Stimulated activated CD4-positive, alpha-beta T cell treated with anti-CD3 and anti-CD28 coated beads, TNF-alpha, amount 100 ng/mL, for 48 hours (primary cell): ENCODE data around the gene KPNB1.

Experiments
- DNase-seq, 3 donors: peaks; one replicate each; pipeline ENCODE4 v3.0.0-alpha.2; 2020; ENCODE audit warnings: low read depth in 3 of 3

The KPNB1 gene

DNA sequence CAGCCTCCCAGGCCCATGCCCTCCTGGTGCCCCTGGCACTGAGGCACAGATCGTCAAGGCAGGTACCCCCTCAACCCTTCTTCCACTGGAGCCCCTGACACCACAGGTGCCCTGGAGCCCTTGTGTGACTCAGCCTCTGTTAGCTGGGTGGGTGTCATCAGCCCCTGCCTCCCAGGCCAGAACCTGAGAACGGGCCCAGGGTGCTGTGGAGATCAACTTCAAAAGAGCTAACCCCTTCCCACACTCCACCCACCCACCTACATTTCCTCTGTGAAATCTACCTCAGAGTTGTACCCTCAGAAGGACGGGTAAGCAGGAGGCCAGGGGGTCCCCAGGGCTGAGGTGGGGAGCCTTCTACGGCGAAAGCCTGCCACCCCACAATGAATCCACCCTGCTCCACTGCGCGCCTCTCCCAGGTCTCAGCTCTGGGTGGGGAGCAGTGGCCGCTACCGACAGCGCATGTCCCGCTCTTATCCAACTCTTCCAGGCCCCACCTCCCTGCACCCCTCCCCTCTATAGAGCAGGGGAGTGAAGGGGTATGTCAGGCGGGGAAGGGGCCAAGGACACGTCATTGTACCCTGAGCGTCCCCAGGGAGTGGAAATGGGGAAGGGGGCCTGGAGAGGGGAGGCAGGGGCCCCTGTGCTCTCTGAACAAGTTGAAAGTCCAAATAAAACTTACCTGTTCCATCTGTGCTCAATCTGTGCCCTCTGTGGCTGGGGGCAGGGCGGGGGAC, 61.8 kb downstream of the KPNB1 start:
- DNase-seq, result no peak

DNA sequence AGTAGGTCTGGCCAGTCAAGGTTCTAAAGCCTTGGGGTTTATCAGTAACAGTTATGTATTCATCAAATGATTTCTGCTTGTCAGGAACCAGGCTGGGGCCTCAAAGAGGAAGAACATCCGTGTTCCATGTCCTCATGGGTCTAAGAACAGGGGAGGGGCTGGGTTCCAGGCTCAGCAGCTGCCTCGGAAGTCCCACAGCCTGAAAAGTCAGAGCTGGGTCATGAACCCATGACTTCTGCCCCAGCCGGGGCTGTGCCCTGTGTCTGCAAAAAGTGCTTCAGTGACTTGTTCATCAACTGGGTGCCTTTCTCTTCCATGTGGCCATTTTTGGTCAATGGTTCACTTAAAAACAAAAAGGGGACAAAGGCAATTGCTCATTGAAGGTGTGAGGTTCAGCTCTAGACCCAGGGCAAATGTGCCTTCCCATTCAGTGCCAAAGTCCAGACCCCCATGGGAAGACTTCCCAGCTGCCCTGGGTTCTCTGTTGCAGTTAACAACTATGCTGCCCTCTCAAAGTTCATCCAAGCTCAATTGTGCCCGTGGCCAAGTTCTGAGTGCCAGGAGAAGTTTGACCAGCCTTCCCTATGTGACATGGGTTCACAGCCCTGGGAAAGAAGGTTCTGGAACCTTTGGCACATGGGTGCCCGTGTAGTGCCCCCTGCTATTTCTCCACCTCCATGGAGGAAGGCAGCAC, 62.8 kb downstream of the KPNB1 start:
- no peak for DNase-seq

DNA sequence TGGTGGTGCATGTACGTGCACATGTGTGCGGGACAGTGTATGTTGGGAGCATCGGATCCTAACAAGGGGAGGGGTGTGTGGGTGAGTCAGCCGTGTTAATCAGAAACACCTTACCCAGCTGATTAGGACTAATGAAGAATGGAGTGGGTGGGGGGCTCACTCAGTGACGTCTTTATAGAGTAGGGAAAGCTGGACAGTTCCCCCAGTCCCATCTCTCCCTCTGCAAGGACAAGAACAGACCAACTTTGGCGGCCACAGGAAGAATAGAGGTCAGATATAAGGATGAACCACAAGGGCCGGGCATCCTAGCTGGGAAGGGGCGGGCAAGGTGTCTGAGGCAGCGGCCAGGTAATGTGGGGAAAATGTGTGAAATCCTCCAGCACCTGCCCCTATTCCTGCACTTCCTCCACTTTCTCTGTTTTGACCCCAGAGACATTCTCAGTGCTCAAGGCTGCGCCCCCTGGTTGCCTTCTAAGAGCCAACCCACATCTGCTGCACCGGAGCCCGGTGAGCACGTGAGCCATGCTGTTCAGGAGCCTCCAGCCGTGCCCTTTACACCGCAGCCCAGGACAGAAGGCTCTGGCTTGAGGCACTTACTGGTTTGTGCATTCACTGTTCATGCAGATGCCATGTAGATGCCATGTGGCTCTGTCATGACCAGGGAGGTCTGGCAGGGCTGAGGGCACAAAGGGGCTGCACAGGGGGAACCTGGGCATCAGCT, 64.4 kb downstream of the KPNB1 start:
- no peak for DNase-seq

DNA sequence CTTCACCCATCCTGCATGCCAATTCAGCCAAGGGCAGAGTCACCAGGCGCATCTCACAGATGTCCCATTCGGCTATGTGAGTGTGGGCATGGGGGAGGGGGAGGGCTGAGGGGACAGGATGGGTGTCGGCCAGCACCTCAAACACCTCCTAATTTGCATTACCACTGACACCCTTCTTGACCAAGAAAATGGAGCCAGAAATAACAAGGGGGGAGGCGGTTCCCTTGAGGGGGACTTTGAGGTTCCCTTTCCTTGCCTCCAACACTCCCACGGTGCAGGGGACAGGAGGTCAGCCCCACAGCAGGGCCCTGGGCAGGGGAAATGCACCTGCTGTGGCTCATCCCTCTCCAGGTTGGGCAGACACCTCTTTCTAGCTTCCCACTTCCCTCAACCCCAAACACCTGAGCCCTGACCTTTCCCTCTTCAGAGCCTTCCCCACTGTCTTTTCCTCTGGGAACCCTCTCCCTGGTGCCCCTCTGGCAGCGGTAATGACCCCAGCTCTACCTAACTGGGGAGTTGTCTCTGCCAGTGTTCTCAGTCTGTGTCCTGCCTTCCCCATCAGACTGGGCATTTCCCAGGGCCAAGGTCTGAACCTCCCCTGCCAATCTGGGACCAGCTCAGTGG, 65.2 kb downstream of the KPNB1 start:
- DNase-seq, result no peak

DNA sequence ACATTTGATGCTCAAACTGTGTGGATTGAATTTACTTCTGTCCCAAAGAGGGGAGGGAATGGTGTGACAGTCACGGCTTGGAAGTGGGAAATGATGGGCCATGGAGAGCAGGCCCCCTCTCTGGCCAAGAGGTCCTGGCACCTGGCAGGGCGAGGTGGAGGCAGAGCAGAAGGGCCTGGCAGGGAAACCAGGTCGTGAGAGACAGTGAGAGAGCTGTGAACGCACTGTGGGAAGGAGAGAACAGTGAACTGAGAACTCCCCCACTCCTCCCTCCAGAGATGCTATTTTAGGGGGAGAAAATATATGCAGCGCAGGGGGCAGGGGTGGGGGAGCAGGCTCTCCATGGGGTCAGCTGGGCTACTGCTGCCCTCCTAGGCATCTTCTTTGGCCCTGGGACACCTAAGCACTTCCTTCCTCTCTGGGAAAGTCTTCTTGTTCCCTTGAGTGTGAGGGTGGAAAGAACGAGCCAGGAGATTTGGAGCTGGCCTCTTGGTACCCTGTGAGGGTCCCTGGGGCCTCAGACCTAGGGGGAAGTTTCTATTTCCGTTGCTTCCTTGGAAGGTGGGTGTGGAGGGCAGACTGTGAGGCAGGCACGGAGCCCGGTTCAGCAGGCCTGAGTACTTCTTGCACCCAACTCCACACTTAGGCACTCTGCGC, 66.1 kb downstream of the KPNB1 start:
- DNase-seq, result no peak

DNA sequence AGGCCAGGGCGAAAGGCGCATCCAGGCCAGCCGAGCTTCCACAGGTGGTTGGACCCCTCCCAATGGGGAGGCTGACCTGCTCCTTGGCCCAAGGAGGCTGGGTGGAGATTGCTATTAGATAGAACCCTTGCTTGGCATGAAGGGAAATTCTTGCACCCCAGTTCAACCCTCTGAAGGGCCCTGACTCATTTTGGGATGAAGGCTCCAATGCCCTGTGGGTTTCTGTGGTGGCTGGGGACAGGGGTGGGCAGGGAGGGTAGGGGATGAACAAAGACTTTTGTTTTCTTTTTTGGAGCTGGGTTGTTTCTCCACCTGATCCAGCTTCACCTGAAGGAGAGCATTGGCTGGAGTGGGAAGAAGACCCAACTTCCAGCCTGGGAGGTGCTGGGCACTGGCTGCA, 66.7 kb downstream of the KPNB1 start:
- DNase-seq, result no peak

DNA sequence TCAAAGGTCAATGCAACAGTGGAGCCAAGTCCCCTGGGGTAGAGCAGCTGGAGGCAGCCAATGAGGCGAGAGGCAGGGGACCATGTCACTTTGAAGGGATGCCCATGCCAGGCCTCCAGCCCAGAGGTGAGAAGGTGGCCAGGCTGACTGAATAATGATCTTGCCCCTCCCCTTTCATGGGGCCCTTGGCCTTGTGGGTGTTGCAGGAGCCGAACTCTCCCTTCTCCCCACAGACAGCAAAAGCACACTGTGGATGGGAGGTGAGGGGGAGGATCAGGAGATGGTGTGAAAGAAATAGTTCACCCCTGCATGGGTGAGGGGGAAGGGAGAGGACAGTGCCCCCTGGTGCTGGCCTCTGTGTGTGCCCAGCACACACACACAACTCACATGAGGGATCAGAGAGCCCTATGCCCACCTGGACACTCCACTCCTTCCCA, 67.6 kb downstream of the KPNB1 start:
- DNase-seq, result no peak

DNA sequence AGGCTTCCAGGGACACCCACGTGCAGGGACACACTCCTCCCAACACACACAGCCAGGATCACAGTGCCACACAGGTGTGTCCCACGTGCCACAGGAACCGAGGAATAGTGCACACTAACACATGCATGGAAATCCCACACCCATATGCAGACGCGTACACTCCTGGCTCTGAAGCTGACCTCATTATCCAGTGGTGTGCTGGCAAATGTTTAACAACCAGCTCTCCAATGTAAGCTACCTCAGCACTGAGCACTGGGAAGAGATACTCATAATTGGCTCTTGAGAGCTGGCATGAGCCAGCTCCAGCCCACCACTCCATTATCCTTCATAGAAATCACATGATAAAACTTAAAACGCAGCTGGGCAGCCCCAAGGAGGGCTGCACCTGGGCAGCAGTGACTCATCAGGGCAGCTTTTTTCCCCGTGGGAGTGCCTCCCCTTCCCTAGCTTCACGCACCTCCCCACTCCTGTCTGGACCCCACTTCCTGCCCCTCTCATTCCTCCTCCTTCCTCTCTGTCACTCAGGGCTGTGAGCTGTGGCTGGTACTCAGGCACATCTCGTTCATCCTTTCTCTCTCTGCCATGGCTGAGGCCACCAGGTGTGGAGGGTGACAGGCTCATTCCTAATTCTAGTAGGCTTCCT, 68.4 kb downstream of the KPNB1 start:
- DNase-seq, result no peak

DNA sequence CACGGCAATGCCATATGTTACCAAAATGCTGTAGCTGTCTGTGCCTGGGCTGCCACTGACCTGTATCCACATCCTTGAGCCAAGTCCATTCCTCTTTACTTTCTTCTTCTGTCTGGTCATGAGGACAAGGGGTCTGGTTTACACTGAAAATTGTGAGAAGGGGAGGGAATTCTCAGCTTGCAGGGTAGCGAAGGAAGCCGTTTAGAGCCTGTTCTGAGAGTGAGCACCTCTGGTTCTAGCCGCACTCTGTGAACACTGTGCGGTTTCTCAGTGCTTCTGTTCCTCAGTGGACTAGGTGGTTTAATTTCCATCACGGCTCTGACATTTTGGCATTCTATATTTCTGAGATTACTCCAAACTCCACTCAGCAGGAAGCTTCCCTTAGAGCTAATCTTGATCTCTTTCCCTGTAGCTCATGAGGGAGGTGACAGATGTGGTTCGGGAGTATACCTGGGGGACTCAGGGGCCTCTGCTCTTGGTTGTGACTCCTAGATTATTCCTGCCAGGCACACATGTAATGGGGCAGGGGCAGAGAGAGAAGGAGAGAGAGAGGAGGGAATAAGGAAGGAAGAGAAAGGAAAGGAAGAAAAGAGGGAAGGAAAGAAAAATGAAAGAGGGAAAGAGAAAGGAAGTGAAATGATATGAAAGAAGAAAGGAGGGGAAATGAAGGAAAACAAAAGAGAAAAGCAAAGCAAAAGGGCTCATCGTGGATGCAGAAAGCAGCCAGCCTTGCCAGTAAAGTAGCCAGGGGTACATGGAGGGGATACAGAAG, 69.1 kb downstream of the KPNB1 start:
- no peak for DNase-seq

DNA sequence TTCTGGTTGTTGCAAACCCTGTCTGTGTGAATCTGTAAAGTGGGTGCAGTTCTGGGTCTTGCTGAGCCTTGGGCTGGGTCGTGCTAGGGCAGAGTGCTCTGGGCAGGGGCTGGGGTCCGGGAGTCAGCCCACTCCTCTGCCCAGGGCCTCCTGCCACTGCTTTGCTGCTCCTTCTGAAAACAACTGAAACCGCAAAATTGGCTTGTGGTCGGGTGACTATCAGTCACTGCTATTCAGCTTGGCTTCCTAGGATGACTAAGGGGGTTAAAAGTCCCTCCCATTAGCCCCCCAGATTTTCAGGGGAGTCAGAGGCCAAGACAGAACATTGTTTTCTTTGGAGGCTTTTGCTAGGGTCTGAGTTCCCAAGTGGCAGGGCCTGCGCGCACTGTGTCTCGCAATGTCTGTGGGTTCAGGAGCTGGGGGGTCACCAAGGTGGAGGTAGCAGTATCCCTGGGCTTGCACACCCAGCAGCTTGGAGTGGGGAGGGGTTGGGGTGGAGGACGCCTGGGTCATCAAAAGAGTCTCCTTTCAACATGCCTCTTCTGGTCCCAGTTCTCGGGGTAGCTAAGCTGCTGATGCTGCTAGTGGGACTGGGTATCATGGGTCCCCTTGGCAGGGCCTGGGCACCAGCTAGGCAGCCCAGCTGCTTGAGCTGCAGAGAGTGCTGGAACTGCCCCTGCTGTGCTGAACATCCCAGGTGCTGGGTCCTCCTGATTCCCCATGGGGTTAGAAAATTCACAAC, 69.9 kb downstream of the KPNB1 start:
- DNase-seq, result peak; percentile 62 to 81 (median 68)

DNA sequence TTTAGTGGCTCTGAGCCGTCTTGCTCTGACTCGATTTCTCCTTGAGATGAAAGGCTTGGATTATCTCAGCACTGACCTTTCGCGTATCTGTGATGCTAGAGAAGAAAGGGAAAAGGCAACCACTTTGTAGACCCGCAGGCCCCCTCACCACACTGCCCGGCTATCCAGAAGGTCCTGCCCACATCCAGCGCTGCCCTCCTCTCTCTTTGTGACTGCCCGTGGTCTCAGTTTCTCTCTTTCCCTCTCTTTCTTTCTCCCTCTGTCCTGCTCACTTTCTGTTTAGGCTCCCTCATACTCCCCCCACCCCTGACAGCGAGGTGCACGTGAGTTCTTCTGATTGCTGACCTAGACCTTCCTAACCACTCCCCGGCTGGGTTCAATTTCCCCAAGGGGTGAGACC, 70.5 kb downstream of the KPNB1 start:
- no peak for DNase-seq

DNA sequence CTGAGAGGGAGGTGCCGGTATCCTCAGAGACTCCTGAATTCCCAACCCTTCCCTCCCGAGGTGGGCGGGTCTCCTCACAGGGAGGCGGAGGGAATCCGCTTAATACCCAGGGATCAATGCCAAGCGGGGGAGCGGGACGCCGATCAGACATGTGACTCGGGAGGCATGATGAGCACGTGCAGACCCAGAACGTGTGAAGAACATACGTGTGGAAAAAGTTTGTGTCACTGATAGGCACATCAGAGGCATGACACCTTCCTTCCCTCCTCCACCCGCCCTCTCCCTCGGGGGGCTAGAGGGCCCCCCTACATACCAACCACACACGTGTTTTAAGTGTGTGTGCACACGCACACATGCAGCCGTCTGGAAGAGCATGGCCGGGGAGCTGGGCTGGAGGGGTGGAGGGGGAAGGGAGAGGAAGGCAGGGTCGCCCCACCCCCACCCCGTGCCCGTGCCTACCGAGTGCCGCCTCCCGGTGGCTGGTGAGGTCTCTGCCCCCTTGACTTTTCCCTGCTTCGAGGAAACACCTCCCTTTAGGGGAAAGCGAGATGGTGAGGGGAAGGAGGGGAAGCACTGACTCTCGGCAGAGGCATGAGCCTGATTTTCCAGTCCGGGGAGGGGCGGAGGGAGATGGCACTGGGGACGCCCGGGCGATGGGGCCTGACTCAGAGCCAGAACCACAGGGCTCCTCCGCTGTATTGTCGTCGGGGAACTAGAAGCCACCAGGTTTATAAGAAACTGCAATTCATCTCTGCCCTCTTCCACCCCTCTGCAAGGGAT, 71.2 kb downstream of the KPNB1 start:
- peak; percentile 95 to 98 (median 97) for DNase-seq

DNA sequence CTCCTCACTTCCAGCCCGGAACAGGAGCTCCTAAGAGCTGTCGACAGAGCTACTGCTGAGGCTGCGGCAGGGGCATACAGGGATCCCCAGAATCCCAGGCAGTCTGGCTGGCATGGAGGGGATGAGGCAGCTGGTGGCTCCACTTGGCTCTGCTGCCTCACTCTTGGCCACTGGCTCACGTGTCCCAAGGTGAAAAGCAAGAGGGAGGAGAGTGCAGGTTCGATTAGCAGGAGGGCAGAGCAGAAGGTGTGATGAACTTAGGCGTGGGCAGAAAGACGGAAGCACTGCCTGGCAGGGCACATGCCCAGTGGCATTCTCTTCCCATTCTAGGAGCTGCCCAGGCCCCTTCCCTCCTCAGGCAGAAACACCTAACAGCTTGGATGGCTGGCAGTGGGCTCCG, 72.0 kb downstream of the KPNB1 start:
- no peak for DNase-seq

DNA sequence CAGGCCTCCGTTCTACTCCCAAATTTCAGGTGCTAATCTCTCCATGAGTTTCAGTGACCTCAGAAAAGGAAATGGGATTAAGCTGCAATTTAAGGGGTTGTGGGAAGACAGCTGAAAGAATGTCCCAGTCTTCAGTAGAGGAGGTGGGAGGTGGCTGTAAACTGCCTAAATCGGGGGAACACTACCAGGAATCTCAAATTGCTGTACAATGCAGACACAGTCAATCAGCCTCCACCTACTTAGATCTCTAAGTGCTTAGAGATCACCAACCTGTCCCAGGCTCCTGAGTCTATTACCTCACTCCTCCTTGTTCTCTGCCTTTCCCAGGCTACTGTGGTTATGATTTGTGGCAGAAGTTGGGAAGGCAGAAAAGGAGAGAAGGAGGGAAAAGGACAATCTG, 75.0 kb downstream of the KPNB1 start:
- DNase-seq, result no peak

DNA sequence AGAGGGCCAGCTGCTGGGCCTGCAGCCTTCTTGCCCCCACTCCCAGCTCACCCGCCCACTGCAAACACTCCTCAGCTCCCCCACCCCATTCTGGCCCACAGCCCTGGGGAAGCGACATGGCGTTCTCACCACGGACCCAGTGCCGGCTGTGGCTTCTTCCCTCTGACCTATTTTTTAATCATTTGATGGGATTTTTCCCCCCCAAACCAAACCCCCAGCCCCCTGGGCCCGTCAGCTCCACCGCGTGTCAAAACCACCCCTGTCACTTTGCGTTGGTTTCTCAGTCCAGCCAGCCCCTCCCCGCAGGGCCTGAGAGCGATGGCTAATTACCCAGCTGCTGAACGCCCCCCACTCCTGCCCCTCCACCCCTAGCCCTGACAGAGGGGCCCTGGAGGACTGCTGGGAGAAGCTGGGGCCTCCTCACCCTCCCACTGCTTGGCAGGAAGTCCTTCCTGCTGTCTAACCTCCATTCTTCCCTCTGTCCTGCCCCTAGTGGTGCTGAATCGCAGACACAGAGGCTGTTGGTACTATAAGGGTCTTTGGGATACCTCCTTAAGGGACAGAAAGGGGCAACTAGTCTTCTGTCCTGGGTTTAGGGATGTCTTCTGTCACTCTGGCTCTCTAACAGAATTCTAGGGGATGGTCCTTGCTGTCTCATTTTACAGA, 75.9 kb downstream of the KPNB1 start:
- no peak for DNase-seq

DNA sequence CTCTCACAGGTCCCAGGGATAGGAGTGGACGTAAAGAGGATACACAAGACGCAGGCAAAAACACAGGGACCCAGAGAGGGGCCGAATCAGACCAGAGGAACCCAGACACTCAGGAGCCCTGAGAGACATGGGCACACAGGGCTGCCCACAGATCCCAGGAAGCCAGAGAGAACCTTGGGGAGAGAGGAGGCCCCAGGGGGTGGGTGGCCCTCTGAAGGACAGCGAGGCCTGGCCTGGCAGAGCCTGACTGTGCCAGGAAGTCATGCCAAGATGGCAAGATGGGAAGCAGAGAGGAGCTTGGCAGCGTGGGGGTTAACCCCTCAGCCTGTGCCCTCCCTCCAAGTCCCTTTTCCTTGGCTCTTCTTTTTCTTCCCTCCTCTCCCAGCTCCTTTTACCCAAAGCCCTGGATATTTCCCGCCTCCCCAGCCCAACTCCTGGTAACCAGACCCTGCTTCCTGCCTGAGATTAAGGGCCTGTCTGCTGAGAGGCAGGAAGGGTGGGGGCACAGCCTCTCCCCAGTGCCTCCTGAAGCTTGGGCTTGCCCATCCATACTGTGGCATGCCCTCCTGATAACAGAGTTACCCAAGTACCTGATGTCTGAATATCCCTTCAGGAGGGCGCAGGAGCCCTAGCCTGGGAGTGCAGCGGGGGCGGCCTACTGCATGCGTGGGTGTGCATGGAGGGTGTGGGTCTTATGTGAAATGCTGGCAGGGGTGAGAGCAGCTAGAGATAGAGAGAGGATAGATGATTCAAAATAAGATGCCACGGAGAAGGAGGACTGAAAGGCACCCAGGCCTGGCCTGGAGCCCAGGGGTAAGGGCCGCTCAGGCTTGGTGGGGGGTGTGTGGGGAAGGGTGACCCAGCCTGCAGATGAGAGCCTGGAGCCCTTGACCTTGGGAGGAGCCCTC, 77.3 kb downstream of the KPNB1 start:
- DNase-seq, result no peak

DNA sequence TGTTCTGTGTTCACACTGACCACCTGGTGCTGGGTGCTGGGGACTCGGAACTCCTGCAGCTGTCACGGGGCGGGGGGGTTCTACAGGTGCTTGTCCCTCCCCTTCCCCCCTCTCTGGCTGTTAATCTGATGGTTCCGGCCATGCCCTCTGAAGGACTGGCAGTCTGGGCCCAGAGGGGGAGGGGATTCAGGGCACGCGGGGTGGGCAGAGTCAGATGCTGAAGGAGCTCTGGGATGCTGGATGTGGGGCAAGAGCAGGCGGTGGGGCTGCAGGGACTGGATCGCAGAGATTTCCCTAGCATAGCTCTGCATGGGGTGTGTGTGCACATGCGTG, 78.0 kb downstream of the KPNB1 start:
- no peak for DNase-seq
